Measurements from ENCODE around the gene TSPAN18. TPM values are rescaled to one million over a fixed set of nuclear protein-coding genes. Genes with fewer than 3 reads are reported as not detected.

TSPAN18 gene
- total RNA-seq, 1 donor from 2014 or later: 31.7 TPM

GRCh38 chr11:44738791-44739190 is 12.0 kb downstream of the TSPAN18 start:
- Histone ChIP-seq H2AFZ (ENCODE audit: low read depth, low read length) (no peak overlapping the region), H3K79me2 (ENCODE audit: insufficient read depth, low read length) (no peaks in the 10 kb centered on the region), H3K27ac (ENCODE audit: low read depth, low read length) (no peak overlapping the region), H3K9me3 (ENCODE audit: insufficient read depth, low read depth, low read length) (no peaks in the 10 kb centered on the region), H4K20me1 (ENCODE audit: insufficient read depth, low read length) (no peaks in the 10 kb centered on the region), H3K9ac (ENCODE audit: low read length) (no peak overlapping the region), H3K36me3 (ENCODE audit: insufficient read depth, low read length) (no peaks in the 10 kb centered on the region), H3K27me3 (ENCODE audit: insufficient read depth, low read length) (peaks cover 32% of the 10 kb centered on the region), H3K4me1 (ENCODE audit: insufficient read depth, low read length) (no peaks in the 10 kb centered on the region), H3K4me2 (ENCODE audit: low read length) (no peak overlapping the region), H3K4me3 (ENCODE audit: insufficient read depth, low read depth, low read length) (no peak overlapping the region)
- H3K27ac Mint-ChIP-seq (ENCODE audit: unreplicated experiment): no peak overlapping the region
- DNase-seq (ENCODE audit: low read depth) (no peak), FAIRE-seq (no peak)
- no peak overlapping the region for H3K4me3 Mint-ChIP-seq (ENCODE audit: unreplicated experiment)
- TF ChIP-seq EZH2 (IDR thresholded peaks at IDR 0.05; ENCODE audit: insufficient read depth, low read length) (no peak), CTCF (IDR thresholded peaks at IDR 0.05; ENCODE audit: insufficient read depth, low read depth, low read length) (no peak)
- peaks cover 8% of the 10 kb centered on the region for H3K36me3 Mint-ChIP-seq (ENCODE audit: low read depth, unreplicated experiment)
- H3K27me3 Mint-ChIP-seq (ENCODE audit: low read depth, unreplicated experiment): peaks cover 36% of the 10 kb centered on the region
- H3K9me3 Mint-ChIP-seq (ENCODE audit: unreplicated experiment): no peaks in the 10 kb centered on the region
- peaks cover 3% of the 10 kb centered on the region for H3K4me1 Mint-ChIP-seq (ENCODE audit: low read depth, unreplicated experiment)

- H2AFZ ChIP-seq (ENCODE audit: low read depth, low read length): no peak overlapping the region
- no peak overlapping the region for H3K9ac ChIP-seq (ENCODE audit: low read length)
- no peaks in the 10 kb centered on the region for H3K36me3 ChIP-seq (ENCODE audit: insufficient read depth, low read length)
- peaks cover 32% of the 10 kb centered on the region for H3K27me3 ChIP-seq (ENCODE audit: insufficient read depth, low read length)
- H3K4me2 ChIP-seq (ENCODE audit: low read length): no peak overlapping the region
- H3K27me3 Mint-ChIP-seq (ENCODE audit: low read depth, unreplicated experiment): peaks cover 45% of the 10 kb centered on the region
- no peaks in the 10 kb centered on the region for H3K9me3 Mint-ChIP-seq (ENCODE audit: unreplicated experiment)
- H3K27ac ChIP-seq (ENCODE audit: low read depth, low read length): no peak overlapping the region
- no peaks in the 10 kb centered on the region for H4K20me1 ChIP-seq (ENCODE audit: insufficient read depth, low read length)
- H3K9me3 ChIP-seq (ENCODE audit: insufficient read depth, low read depth, low read length): no peaks in the 10 kb centered on the region
- no peak overlapping the region for H3K4me3 Mint-ChIP-seq (ENCODE audit: unreplicated experiment)
- peaks cover 11% of the 10 kb centered on the region for H3K36me3 Mint-ChIP-seq (ENCODE audit: low read depth, unreplicated experiment)
- no peak overlapping the region for H3K4me3 ChIP-seq (ENCODE audit: insufficient read depth, low read depth, low read length)
- no peaks in the 10 kb centered on the region for H3K4me1 ChIP-seq (ENCODE audit: insufficient read depth, low read length)
- FAIRE-seq: no peak
- H3K27ac Mint-ChIP-seq (ENCODE audit: unreplicated experiment): no peak overlapping the region
- DNase-seq (ENCODE audit: low read depth): no peak
- no peaks in the 10 kb centered on the region for H3K79me2 ChIP-seq (ENCODE audit: insufficient read depth, low read length)
- no peaks in the 10 kb centered on the region for H3K4me1 Mint-ChIP-seq (ENCODE audit: low read depth, unreplicated experiment)
- no peak for TF ChIP-seq CTCF (IDR thresholded peaks at IDR 0.05; ENCODE audit: insufficient read depth, low read depth, low read length)
- TF ChIP-seq EZH2 (IDR thresholded peaks at IDR 0.05; ENCODE audit: insufficient read depth, low read length): no peak
Observed at GRCh38 chr11:44740967-44741366, 14.2 kb downstream of the TSPAN18 start.

- Histone ChIP-seq H3K27ac (ENCODE audit: low read depth, low read length) (no peak overlapping the region), H3K4me2 (ENCODE audit: low read length) (no peak overlapping the region), H3K9me3 (ENCODE audit: insufficient read depth, low read depth, low read length) (no peaks in the 10 kb centered on the region), H3K9ac (ENCODE audit: low read length) (no peak overlapping the region), H2AFZ (ENCODE audit: low read depth, low read length) (no peak overlapping the region), H3K79me2 (ENCODE audit: insufficient read depth, low read length) (no peaks in the 10 kb centered on the region), H3K27me3 (ENCODE audit: insufficient read depth, low read length) (peaks cover 27% of the 10 kb centered on the region), H3K4me3 (ENCODE audit: insufficient read depth, low read depth, low read length) (no peak overlapping the region), H3K36me3 (ENCODE audit: insufficient read depth, low read length) (no peaks in the 10 kb centered on the region), H4K20me1 (ENCODE audit: insufficient read depth, low read length) (no peaks in the 10 kb centered on the region), H3K4me1 (ENCODE audit: insufficient read depth, low read length) (no peaks in the 10 kb centered on the region)
- peaks cover 10% of the 10 kb centered on the region for H3K36me3 Mint-ChIP-seq (ENCODE audit: low read depth, unreplicated experiment)
- no peak for TF ChIP-seq EZH2 (IDR thresholded peaks at IDR 0.05; ENCODE audit: insufficient read depth, low read length)
- no peak for TF ChIP-seq CTCF (IDR thresholded peaks at IDR 0.05; ENCODE audit: insufficient read depth, low read depth, low read length)
- H3K9me3 Mint-ChIP-seq (ENCODE audit: unreplicated experiment): no peaks in the 10 kb centered on the region
- H3K4me3 Mint-ChIP-seq (ENCODE audit: unreplicated experiment): no peak overlapping the region
- no peaks in the 10 kb centered on the region for H3K4me1 Mint-ChIP-seq (ENCODE audit: low read depth, unreplicated experiment)
- no peak overlapping the region for H3K27ac Mint-ChIP-seq (ENCODE audit: unreplicated experiment)
- peaks cover 47% of the 10 kb centered on the region for H3K27me3 Mint-ChIP-seq (ENCODE audit: low read depth, unreplicated experiment)
- DNase-seq (ENCODE audit: low read depth): no peak
- FAIRE-seq: no peak
Observed at GRCh38 chr11:44741976-44742375, 15.2 kb downstream of the TSPAN18 start.
